ENCODE results near the gene BMF.
"Not testable (repeated sequence)": the region's sequence is repeated elsewhere in the genome, so short reads cannot be mapped to it uniquely, and the experiment has no call there.

BMF gene, protein sequence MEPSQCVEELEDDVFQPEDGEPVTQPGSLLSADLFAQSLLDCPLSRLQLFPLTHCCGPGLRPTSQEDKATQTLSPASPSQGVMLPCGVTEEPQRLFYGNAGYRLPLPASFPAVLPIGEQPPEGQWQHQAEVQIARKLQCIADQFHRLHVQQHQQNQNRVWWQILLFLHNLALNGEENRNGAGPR

DNA sequence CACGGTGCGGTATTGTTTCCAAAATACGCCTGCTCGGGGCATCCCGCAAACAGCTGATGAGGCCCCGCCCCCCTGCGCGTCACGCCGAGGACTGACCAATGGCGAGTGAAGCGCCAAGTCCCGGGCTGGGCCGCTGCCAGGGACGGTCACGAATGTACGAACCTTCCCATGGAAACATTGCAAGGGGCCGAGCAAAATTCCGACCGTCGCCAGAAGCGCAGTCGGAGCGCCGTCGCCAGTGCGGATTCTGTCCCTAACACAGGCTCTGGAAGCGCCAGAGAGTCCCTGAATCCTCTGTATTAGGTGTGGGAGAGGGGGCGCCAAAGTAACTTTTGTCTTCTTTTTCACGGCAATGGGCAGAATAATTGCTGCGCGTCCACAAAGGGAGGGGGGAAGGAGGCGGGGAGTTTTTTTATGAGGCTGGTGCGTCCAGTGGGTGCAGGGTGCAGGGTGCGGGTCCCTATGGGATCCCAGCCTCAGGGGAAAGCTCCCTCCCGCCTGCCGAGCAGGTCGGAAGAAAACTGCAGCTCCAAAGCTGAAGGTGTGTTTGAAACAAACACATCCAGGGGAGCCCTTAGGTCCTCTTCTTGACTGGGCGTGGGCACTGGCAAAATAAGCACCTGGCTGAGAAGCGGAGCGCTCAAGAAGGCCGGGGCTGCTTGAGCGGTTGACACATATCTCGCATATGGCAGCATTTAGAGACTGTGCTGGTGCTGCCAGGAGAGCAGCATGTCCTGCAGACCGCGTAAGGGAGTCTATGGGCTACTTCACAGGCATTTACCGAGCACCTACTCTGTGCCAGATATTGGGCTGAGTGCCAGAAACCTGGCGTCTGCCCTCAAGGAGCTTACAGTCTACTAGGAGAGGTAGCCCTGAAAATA is at the start of gene BMF:
TSS of gene BMF (minus strand) at position 25 of the 881 bp plus-strand sequence. CDS start 2,793 bp downstream, outside the sequence.
- peak; percentile 96 for DNase-seq

DNA sequence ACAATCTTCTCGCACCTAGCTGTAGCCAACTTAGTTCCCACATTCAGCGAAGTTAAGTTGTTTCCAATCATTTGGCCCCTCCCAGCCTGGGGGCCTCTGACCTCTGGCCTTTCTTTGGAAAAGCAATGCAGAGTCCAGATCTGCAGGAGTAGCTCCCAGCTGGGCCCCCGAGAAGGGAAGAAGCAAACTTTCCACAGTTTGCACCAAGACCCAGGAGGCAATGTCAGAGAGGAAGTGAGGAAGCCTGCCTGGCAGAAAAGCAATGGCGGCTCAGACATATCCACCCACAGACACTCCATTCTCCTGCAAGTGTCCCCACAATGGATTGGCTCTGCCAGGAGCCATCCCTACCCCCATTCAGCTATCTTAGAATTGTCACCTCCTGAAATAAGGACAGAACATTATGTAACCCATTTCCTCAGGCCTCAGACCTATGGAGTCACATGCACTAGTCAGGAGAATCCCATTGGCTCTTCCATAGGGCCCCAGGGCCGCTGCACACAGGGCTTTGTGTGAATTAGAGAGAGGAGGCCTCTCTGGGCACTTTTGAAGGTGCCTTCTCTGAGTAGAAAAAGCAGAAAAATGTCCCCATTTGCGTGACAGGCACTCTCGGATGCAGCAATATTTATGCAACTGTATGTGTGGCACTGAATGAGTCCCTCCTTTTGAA is 49.2 kb upstream of the BMF start:
- no peak for DNase-seq

DNA sequence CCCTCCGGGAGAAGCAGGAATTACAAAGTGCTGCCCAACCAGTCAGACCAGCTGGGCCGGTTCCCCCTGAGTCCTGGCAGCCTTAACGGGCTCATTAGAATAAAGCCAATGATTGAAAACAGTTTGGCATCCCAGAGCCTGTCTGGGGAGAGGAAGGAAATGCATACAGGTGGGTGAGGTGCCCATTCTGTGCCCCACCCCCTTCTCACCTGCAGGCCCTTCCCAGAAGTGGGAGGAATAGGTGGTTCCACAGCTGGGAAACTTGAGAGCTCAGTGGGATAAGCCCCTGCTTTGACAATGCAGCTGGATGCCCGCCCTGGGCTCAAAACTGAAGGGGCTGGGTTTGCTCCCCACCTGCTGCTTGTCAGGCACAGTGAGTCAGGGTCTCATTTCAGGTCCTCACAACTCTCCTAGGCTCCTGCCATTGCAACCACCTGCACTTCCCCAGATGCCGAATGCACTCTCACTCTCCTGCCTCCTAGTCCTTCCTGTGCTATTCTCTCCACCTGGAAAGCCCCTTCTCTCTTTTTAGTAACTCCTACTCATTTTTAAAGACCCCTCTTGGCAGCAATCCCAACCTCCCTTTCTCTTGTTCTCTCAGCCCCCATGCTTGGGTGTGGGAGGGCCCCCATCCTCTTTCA is 46.7 kb upstream of the BMF start:
- DNase-seq: no peak

DNA sequence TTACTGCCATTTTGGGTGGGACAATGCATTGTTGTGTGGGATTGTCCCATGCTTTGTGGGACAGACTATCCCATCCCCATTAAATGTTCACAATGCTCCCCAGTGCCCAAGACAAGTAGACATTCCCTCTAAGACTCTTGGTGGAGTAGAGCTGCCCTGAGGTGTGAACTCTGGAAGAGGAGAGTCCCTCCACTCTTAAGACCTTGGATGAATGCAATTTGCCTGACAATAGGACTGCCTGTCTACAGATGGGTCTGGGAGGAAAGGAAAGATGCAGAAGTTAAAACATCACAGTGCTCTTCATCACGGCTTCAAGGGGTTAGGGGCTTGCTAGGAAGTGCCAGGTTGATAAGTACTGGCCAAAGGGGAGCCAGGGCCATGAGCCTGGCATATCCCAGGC is 46.1 kb upstream of the BMF start:
- DNase-seq: not testable (repeated sequence)

DNA sequence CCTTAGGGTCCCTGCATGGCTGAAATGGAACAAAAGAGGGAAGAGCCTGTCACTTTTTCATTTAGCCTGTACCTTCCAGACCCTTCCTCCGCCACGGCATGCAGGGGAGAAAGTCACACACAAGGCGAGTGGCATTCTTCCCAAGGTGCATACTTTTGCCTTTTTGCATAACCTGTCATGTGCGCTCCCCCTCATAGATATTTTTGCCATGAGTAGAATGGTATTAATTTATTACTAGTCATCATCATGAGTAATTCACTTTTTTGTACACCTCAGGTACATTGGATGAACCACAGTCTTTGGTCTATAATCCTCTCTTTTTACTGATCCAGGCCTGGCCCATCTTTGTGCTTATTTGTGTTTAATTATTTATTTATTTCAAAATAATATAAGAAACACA is 43.3 kb upstream of the BMF start:
- DNase-seq: no peak

DNA sequence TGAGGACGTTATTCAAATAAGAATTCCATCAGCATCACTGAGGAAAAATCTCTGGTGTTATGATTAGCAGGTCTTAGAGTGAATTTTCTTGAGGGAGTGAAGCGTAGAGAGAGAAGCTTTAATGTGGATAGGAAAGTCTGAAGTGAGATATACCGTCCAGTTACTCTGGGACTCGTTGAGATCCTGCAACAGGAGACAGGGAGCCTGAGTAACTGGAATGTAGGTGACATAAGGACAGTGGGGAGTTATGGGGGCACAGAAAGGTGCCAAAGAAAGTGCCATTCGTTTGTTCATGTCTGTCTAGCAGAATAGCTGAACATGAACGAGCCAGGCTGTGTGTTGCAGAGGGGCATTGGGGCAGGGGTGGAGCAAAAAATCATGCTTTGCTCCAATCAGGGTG is 42.8 kb upstream of the BMF start:
- DNase-seq: no peak

DNA sequence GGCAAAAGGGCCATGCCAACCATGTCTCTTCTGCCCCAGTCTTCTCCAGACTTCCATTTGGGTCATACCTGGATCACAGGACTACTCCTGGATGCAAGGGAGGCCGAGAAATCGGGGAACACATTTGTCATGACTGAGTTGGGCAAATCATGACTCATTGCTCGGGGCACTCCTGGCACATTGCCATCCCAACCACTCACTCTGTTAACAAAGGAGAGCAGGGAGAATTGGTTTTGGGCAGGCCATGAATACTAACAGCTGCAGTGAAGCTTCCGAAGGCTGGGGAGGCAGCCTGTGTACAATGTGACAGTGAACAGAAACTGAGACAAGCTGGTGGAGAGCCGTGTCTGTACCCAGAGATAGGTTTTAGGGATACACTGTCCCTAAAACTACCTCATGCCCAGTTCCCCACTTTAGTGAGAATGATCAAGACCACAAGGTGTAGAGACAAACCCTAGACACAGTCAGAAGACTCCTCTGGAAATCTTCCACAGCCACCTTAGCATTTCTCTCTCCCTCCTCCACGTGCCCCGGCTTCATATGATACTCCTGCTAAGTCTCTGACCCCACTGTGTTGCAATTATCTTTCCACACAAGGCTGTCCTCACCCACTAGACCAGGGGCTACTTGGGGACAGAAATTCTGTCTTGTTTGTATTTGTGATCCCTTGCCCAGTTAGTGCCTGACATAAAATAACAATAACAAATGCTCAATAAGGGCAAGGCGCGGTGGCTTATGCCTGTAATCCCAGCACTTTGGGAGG is 41.7 kb upstream of the BMF start:
- no peak for DNase-seq

- no peak for DNase-seq
These were observed 40.7 kb upstream of the BMF start for GRCh38 chr15:40149339-40149738.

DNA sequence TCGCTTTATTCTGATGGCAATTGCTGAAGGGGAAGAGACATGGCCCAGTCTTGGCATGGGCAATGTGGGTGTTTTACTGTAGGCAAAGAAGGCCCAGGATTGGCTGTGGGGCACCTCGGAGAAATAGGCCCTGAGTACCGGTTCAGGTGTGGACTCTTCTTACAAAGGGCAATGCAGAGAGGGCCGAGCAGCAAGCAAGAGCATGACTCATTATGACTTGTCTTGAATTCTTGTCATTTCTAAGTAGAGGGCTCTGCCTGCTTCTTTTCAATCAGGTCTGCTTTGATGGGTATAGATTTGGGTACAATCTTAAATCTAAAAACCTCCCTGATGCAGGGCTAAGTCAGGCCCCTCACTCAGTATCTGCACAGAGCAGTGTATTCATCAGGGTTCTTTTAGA is 37.4 kb upstream of the BMF start:
- no peak for DNase-seq

DNA sequence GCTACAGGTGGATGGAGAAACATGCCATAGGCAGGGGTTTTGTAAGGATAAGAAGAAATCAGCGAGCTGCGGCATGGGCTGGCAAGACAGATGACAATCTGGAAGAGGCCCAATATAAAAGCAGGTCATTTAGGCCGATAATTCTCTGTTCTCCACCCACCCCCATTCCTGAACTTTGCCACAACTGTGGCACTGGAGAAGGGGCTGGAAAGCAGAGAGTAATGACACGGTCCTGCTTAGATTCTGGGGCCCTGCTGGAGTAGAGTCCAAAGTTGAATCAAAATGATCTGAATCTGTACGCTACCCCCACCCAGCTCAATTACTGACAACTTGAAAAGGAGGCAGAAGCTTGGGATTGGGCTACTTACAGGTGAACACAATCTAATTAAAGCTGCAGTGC is 33.7 kb upstream of the BMF start:
- no peak for DNase-seq

DNA sequence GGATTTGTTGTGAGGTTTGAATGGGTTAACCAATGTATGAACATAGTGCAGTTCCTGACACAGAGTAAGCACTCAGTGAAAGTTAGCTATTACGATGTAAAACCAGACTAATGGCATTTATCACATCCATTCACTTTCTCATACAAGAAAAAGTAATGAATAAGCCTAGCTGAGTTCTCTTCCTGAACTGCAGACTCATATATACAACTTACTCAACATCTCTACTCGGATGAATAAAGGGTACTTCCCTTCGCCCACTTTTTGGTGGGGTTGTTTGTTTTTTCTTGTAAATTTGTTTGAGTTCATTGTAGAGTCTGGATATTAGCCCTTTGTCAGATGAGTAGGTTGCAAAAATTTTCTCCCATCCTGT is 29.5 kb upstream of the BMF start:
- DNase-seq: not testable (repeated sequence)

DNA sequence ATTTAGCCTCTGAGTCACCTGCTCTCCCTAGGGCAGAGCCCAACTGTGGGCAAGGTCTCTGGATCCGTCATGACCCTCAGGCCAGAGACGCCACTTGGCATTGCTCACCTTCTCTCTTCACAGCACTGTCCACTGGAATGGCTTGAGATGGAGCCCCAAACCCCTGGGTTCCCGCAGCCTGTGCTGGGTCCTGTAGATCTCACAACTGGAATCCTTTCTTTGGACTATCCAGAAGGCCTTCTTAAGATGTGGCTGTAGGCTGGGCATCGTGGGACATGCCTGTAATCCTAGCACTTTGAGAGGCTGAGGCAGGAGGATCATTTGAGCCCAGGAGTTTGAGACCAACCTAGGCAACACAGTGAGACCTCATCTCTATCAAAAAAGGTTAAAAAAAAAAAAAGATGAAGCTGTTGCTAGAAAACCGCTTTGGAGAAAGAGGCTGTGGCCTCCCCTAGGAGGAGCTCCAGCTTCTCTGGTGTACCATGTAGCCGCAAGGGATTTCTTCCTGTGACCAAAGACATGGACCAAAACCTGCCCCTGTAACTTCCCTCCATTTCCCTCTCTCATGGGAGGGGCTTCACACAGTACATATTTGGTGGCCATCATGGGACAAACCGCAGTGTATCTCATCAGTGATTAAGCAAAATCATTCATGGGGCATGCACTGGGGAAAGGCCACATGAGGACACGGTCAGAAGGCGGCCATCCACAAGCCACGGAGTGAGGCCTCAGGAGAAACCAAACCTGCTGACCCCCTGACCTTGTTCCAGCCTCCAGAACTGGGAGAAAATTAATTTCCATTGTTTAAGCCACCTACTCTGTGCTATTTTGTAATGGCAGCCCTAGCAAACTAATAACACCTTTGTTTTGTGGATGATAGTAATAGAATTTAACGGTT is 28.9 kb upstream of the BMF start:
- DNase-seq: no peak

DNA sequence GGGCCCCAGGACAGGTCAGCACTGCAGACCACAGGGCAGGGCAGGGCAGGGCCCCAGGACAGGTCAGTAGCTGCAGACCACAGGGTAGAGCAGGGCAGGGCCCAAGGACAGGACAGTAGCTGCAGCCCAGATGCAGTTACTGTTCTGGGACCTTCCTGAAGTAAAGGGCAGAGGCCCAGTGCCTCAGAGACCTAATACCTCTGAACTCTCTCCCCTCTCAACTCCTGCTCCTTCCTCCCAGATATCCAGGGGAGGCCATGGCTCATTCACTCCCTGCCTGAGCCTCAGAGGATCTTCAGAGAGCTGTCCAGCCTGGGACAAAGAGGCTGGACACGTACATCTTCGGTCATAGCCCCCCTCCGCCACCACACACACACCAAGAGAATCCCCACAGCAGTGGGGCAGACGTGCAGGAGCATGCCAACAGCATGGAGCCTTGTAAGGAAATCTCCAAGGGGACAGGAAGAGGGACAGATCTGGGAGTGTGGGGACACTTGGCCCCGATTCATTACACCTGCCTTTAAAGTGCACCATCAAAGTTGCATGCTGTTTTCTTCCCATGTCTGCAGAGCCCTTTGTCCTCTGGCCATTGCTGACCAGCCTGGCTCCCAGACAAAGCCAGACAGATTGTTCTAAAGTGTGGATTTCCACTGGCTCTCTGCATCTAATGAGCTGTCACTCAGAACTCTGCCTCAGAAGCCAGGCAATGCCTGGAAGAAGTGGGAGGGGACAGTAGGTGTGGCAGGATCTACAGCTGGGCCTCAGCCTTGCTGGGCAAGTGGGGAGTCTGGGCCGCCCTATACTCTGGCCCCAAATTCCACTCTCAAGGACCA is 28.0 kb upstream of the BMF start:
- DNase-seq: no peak

- not testable (repeated sequence) for DNase-seq
These were observed 27.3 kb upstream of the BMF start for GRCh38 chr15:40135846-40136450.

GRCh38 chr15:40134885-40135284 is 26.2 kb upstream of the BMF start:
- DNase-seq: no peak

DNA sequence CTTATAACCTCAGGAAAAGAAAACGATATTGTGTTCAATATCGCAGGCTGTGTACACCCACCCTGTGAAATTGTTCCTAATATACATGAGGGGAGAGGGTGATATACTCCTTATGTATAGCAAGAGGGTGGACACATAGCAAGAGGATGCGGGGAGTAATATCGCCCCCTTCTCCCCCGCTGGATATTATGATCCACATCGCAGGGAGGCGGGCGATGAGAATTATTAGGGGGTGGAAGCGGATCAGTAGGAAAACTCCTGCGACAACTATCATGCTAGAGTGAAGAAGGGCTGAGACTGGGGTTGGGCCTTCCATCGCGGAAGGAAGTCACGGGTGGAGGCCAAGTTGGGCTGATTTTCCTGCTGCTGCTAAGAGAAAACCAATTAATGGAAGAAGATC is 24.9 kb upstream of the BMF start:
- DNase-seq: no peak

- no peak for DNase-seq
These were observed 22.3 kb upstream of the BMF start for GRCh38 chr15:40130799-40131502.

GRCh38 chr15:40130118-40130517 is 21.4 kb upstream of the BMF start:
- DNase-seq: no peak
